Activated gamma-delta T cell treated with Interleukin-2 at 50 U/mL for 16 hours (primary cell): ENCODE results near the gene FGFR3.

Experiments used
- DNase-seq: peaks from one replicate; pipeline ENCODE4 v3.0.0-alpha.2; 2020

FGFR3 gene

DNA sequence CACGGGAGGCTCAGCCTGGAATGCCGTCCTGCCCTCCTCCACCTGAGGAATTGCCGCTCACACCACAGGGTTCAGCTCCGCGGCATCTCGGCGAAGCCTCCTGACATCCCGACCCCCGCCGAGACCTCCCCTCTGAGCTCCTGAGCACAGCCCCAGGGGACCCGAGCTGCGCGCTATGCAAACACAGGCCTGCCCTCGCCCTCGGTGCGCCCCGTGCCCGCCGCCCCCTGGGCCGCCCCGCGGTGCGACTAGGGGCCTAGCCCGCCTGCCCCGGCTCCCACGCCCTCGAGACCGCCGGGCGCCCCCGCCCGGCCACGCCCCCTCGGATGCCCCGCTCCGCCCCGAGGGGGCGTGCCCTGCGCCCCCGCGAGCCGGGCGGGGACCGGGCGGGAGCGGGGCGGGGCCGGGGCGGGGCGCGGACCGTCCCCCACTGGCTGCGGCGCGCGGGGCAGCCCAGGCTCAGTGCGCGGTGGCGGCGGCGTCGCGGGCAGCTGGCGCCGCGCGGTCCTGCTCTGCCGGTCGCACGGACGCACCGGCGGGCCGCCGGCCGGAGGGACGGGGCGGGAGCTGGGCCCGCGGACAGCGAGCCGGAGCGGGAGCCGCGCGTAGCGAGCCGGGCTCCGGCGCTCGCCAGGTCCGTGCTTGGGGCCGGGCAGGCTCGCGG, at the start of gene FGFR3:
Gene FGFR3, plus strand, starts transcription at position 462 of the 664 bp plus-strand sequence. CDS start 642 bp downstream, outside the sequence.
- DNase-seq: peak; percentile 17

DNA sequence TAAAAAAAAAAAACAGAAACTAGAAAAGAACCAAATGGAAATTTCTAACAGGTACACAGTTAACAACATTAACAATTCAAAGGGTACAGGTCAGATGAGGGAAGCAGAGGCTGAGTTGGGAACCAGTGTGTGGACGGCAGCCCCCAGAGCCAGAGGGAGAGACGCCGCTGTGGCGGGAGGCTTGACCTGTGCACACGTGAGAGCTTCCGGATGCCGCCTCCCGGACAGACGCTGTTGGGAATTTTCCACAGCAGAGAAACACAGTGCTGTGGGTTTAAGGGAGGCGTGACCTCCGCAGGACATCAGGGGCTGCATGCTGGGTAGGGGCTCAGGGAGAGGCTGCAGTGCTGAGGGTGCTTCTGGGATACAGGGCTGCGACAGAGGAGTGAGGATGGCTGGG, 49.5 kb upstream of the FGFR3 start:
- no peak for DNase-seq

DNA sequence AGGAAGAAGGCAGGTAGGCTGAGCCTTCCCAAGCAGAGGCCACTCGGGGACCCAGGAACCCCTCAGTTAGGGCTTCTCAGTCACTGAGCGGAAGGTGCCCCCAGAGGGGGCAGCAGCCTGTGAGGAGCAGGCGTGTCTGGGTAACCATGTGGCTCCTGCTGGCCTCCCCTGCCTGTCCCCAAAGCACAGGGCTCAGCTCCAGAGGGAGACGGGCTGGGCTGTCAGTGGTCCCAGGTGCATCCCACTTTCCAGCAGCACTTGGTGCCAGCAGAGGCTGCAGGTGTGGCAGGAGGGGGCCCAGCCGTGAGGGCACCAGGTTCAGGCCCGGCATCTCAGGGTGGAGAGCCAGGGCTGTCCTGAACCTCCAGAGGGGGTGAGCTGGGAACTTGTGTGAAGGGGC, 49.1 kb upstream of the FGFR3 start:
- DNase-seq: no peak

DNA sequence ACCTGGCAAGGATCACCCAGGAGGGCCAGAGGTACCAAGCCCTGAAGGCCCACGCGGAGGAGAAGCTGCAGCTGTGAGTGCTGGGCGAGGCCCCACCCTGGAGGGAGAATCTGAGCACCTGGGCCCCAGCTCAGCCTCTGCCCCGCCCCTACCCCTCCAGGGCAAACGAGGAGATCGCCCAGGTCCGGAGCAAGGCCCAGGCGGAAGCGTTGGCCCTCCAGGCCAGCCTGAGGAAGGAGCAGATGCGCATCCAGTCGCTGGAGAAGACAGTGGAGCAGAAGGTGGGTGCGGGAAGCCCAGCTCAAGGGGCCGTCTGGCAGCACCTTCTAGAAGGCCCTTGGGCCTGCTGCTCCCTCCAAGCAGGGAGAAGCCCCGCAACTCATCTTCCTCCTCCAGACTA, 48.5 kb upstream of the FGFR3 start:
- no peak for DNase-seq

DNA sequence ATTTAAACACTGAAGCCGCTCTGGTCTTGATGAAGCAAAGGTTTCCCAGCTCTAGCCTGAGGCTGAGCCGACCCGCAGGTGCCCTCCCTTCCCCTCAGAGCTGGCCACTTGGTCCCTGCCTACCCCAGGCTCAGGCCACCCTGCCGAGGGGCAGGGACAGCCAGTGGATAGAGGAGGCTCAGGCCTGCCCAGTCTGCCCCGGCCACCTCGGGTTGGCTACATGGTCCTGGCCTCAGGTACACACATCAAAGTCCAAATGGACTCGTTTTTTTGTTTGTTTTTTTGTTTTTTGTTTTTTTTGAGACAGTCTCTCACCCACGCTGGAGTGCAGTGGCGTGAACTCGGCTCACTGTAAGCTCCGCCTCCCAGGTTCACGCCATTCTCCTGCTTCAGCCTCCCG, 47.9 kb upstream of the FGFR3 start:
- DNase-seq: no peak

DNA sequence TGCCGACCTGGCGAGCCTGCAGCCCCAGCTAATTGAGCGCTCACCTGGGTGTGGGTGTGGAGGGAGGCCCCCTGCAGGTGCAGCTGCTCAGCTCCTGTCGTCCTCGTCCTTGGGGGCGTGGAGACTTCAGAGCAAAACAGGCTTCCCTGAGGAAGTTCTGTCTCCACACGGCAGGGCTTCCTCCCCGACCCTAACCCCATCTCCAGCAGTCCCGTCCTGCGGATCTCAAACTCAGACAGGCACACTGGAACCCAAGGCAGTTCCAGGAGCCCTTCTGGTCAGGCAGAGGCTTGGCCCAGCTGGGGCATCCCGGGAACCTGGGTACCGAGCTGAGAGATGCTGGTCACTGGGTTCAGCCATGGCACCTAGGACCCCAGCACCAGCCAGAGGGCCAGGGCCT, 47.4 kb upstream of the FGFR3 start:
- no peak for DNase-seq

DNA sequence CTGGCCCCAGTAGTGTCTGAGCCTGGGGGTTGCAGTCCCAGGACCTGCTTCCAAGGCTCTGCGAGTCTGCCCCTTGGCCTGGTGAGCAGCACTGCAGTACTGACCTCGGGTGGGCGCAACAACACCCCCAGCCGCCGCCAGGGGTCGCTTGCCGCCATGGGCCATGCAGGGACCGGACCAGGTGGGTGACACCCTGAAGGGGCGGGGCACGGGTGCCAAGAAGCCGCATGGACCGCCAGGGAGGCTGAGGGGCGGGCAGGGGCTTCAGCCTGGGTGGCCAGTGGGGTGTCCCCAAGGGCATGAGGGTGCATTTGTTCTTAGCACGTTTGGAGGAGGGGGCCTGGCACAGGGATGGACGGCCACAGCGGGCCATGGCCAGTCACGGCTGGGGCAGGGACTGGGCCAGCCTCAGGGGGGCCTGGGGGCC, 46.8 kb upstream of the FGFR3 start:
- peak; percentile 72 for DNase-seq

DNA sequence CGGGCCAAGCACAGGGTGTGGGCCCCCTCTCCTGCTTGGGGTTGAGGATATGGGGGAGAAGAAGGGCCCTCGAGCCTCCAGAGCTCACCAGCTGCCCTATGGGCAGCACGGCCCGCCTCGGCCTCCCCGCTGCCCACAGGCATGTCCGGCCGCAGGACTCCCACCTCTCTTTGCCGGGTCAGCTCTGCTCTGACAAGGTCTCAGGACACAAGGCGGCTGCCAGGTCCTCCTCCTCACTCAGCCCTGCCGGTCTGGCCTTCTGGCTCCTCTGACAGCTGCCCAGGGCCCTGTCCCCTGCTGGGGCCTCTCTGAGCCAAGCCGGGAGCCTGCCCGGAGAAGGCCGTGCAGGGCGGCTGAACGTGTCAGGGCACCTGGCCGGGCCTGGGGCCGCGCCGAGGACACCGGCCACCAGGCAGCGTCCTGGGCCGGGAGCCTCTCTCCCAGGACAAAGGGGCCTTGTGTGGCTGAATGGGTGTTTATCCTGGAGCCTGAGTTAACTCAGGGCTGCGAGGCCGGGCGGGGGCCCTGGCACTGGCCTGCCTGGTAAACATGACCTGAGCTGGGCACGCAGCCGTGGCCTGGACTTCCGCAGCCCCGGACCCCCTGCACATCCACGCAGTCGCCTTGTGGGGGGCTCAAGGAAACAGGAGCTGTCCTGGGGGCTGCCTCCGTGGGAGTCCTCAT, 46.0 kb upstream of the FGFR3 start:
- DNase-seq: no peak

DNA sequence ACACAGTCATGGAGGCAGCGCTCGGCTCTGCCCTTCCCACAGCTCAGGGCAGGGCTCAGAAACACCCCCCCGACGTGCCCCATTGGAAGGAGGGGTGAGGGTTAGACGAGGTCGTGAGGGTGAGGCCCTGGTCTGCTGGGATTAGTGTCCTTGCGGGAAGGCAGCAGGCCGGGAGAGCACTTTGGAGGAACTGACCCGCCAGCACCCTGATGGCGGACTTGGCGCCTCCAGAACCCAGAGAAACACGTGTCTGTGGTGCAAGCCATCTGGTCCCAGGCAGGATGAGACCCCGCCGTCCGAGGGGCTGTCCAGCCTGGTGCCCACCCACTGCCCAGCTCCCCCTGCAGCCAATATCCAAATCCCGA, 45.5 kb upstream of the FGFR3 start:
- DNase-seq: no peak

DNA sequence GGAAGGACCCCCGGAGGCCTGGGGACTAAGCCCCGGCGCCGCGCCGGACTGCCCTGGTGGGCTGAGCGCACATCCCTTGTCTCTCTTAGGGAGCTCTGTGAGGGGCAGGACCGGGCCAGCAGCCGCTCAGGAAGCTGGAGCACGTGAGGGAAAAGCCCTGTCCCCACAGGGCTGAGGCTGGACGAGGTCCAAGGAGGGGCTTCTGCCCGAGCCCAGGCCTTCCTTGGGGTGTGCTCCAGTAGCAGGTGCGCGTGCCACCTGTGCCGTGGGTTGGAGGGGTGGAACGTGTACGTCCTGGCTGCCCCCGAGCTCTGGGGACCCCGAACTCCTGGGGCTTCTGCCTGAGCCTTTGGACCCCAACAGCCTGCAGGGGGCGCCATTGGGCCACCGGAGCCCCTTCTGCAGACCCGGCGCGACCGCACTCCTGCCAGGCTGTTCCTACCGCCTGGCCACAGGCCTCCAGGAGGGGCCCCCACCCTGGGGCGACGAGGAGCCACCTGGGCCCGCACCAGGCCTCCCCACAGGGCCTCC, 44.6 kb upstream of the FGFR3 start:
- peak; percentile 78 for DNase-seq

DNA sequence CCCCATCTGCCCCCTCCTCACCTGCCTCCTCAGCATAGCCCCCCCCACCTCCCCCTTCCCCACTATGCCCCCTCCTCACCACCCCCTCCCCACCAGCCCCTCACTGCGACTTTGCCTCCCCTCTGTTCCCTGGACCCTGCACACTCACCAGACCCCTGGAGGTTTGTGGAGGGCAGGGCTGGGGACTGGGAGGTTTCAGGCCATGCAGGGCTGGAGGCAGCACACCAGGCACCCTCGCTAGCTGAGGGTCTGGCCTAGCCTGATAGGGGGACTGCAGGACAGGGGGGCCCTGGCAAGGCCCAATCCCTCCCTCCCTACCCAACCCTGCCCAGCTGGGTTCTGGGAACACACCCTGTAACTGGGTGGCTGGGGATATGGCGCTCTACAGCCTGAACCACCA, 43.7 kb upstream of the FGFR3 start:
- no peak for DNase-seq

DNA sequence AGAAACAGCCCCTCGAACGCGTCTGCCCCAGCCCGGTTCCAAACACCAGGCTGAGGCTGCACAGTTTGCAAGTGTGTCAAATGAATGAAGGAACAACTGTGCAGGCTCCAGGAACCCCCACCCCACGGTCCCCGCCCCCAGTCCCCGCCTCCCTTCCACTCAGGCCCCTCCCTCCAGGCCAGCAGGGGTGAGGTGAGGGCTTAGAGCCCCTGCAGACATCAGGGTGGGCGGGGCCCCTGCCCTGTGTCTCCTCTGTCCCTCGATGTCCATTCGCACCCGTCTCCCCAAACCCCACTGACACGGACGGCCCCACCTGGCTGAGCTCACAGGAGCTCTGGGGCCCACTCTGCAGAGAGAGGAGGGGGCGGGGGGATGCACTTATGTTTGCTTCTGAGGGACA, 43.3 kb upstream of the FGFR3 start:
- no peak for DNase-seq

DNA sequence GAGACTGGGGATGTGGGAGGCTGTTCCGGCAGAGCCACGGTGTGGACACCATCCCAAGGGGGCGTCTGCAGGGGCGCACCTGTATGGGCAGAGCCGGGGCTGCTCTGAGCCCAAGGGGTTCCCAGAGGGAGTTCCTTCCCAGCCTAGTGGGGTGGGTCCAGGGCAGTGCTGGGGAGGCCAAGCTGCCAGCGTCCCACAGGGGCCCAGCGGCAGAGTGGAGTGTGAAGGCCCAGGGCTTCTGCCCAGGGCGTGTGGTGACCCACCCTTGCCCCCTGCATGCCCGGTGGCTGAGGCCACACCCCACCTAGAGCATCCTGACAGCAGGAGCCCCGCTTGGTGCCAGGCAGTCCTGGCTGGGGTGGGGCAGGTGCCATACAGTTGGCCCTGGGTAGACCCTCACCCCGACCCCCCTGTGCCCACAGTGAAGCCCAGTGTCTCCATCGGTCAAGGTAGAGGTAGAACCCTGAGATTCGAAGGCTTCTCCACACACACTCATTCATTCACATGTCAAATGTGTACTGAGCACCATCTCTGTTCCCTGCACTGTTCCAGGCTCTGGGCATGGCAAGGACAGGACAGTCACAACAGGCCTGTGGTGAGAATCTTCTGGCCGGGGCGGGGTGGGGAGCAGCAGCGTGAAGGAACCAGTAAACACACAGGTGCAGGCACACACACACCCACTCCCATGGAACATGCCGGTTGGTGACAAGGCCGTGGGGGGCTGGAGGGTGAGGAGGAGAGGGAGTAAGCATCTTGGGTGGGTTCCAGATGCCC, 42.5 kb upstream of the FGFR3 start:
- DNase-seq: no peak

DNA sequence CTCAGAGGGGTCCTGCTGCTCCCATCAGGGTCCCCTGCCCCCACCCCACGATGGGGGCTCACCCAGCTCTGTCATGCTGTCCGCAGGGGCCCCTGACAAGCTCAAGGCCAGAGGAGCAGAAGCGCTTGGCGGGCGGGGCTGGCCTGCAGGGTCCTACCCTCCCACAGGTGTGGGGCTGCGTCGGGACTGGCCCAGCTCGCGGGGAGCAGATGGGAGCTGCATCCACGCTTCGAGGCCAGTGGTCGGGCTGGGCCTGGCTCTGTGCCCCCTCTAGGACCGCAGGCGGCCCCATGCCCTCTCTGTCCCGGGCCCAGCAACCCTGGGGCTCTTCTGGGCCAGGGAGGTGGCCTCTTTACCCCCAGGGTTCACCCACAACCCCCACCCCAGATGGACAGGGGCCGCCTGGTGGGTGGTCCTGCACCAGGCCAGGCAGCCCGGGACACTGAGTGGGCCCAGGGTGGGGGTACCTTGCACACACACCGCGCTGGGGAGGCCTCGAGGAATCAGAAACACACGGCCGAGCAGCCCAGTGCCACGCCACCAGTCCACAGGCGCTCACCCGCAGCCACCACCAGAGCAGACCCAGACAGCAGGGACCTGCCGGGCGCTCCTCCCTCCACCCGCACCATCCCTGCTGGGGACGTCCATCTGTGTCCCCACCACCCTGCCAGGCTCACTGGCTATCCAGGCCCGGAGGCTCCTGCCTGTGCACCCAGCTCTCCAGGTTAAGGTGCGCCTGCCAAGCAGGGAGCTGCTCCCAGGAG, 41.8 kb upstream of the FGFR3 start:
- no peak for DNase-seq

DNA sequence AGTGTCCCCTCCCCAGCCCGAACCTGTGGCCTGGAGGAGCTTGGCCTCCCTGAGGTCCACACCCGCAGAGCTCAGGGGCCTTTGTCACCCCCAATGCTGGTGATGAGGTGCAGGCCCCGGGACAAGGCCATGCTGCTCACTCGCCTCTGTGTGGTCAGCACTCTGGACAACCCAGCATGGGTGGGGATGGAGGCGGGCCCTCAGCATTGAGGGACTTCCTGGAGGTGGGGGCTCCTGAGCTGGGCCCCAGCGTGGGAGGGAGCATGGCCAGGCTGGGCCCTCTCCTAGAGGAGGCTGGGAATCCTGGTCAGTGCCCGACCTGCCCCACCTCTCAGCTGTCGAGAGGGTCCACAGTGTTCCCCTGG, 41.2 kb upstream of the FGFR3 start:
- no peak for DNase-seq

DNA sequence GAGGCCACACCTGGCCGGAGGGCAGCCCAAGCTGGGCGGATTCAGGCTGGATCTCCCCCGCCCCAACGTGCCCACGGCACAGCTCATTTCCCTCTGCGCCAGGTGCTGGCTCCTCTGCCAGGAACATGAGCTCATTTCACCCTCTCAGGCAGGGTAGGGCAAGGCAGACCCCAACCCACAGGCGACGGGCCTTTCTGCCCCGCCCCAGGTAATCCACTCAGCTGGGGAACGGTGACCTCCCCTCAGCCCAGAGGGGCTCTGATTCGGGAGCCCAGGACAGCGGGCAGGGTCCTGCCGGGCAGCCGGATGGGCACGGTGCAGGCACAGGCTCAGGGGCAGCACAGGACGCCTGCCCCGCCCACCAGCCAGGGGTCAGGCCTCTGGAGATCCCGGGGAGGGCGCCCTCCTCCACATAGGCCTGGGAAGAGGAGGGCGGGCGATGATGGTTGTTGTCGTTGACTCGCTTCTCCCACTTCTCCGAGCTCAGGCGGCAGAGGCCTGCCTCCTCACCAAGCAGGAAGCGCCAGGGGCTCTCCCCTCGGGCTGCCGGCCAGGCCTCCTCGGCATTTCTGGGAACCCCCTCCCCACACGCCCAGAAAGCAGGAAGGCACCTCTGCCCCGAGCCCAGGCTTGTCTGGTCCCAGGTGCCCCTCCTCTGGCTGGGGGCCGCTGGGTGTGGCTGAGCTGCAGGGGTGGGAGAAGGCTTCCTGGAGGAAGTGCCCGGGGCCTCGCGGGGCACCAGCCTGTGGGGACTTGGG, 40.6 kb upstream of the FGFR3 start:
- no peak for DNase-seq

DNA sequence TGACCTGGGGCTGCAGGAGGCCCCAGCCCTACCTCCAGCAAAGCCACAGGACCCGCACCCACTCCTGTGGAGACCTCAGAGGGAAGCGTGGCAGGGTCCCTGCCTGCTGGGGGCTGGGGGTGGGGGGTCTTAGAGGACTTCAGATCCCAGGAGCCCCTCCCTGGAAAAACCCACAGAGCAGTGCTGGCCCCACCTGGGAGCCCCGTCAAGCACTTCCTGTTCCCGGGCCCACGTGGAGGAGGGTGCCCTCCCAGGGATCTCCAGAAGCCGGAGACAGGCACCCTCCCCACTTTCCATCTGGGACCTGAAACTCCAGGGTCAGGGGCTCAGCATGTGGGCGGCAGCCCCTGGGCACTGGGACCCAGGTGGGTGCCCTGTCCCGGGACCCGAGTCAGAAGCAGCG, 39.8 kb upstream of the FGFR3 start:
- no peak for DNase-seq

DNA sequence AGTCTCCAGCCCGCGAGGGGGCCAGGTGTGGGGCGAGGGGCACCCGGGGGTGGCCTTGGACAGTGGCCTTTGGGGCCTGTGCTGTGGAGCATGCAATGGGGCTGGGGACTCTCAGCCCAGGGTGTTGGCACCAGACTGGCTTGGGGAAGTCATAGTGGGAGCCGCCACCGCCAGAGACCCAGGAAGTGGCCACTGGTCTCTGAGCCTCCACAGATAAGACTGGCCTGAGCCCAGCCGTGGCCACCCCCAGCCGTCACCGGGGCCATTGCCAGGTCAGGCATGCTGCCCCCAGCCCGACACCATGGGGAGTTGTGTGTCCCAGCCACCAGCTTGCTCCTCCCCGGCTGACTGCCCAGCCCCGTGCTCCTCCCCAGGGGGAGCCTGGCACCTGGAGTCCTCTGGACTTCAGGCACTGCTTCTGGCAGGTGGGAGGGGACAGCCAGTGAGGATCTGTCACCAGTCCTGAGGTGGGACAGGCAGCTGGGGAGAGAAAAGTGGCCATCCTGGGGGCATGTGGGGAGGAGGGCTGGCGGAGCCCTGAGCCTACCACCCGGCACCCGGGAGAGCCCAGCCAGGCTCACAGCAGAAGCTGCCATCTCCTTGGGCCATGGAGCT, 39.3 kb upstream of the FGFR3 start:
- DNase-seq: no peak

DNA sequence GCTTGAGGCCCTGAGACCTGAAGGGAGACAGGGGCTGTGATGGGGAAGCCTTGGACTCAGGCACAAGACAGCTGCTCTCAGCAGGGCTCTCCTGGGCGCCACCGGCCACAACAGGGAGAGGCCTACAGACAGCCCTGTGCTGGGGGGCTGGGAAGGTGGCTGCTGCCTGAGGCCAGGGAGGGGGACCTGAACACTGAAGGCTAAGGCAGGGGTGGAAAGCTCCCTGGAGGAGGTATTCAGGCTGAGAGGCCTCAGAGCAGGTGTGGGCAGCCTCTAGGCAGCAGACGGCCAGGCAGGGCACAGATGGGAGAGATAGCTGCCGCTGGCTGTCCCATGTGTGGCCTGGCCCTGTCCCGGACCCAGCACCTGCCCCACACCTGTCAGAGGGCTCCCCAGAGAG, 38.8 kb upstream of the FGFR3 start:
- DNase-seq: no peak

DNA sequence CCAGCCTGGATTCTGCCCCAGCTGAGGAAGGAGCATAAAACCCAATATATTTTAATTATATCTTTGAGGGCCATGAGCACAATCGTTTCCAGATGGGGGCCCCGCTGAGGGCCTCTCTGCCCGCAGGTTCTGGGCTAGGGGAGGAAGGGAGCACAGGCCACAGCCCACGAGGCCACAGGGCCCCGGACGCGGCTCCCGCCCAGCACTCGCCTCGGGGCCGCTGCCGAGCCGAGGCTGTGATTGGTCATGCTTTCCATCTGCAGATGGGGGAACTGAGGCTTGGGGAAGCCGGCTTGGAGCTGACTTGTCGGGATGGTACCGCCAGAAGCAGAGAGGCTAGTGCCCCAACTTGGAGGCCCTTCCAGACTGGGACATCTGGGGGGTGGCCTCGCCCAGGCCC, 37.8 kb upstream of the FGFR3 start:
- DNase-seq: no peak

DNA sequence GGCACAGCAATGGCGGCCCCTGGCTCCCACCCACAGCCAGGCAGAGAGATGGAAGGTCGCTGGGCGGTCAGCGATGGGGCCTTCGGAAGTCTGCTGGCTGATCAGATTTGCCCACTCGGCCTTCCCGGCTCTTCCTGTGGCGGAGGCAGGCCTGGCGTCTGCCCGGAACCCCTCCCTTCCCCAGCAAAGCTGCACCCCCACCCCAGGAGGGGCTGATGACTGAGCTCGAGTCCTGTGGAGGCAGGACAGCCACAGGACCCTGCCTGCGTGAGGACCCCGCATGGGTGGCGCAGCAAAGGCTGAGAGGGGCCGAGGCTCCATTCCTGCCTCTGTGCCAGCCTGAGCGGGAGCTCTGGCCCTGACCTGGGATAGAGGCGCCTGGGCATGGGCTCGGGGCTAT, 37.0 kb upstream of the FGFR3 start:
- no peak for DNase-seq
